HG03025 (cell line): ENCODE results near the gene RAB4B.
"Not testable (repeated sequence)": the region's sequence is repeated elsewhere in the genome, so short reads cannot be mapped to it uniquely, and the experiment has no call there.

Experiments
- ATAC-seq: cut with Tn5 transposase; IDR thresholded peaks from one replicate; pipeline ENCODE4 v1.9.1; 2021; ENCODE audit warnings: mild to moderate bottlenecking, moderate library complexity; ENCODE audit not compliant: unreplicated experiment, low FRiP score

RAB4B gene

GRCh38 chr19:40801426-40802299 is 23.6 kb downstream of the RAB4B start:
- no peak for ATAC-seq

- no peak for ATAC-seq
Measured at GRCh38 chr19:40802300-40803169, 24.5 kb downstream of the RAB4B start.

GRCh38 chr19:40803170-40803856 is 25.3 kb downstream of the RAB4B start:
- ATAC-seq: no peak

DNA sequence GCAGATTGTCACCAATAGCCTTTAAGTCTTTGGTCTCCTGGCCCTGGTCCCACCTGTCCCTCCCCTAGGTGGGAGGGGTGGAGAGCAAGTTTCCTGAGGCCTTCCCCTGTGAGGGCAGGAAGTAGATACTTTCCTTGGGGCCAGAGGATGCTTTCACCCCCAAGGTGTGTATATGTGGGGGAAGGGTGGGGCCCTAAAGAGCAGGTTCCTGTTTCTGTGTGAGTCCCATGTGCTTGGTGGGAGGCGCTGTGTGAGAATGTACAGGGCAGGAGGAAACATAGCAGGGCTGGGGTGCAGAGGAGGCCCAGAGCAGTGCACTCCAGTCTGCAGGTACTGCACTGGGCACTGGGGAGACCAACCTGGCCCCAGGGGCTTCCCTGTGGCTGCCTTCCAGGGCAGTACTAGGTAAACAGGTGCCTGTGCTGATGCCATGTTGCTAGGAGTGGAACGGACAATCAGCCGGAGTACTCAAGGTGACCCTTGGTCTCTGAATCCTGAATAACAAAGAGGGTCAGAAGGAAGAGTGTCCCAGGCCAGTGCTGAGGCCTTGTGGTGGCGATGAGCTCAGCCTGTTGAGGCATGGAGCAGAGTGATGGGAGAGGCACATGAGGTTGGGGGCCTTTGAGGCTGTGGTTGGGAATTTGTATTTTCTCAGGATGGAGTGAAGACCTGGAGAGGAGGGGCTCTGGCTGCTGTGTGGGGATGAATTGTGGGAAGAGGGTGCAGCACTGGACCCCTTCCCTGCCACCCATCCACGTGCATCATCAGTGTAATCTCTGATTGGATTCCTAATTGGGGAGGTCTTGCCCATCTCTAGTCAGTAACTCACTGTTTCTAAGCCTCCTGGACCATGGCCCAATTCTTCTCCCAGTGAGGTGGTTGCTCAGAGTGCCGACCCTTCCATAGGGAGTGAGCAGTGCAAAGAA is 26.1 kb downstream of the RAB4B start:
- ATAC-seq: no peak

DNA sequence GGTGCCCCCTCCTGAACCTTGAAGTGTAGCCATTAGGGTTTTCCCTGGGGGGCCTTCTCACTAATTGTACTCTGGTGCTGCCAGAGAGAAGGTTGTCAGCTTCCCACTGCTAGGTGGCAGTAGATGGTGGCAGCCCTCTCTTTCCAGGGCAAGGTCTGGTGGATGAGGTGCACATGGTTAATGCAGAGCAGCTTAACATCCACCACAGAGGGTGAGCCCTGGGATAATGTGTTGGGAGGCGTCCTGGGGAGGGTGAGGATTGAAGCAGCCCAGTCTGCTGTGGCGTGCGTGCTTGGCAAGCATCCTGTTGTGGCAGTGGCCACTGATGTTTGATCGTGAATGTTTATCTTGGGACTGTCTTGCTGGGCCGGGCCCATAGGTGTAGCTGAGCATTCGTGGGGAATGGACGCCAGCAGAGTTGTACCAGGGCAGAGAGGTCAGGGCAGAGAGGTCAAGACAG is 26.8 kb downstream of the RAB4B start:
- no peak for ATAC-seq

- ATAC-seq: no peak
Measured at GRCh38 chr19:40805258-40805868, 27.3 kb downstream of the RAB4B start.

DNA sequence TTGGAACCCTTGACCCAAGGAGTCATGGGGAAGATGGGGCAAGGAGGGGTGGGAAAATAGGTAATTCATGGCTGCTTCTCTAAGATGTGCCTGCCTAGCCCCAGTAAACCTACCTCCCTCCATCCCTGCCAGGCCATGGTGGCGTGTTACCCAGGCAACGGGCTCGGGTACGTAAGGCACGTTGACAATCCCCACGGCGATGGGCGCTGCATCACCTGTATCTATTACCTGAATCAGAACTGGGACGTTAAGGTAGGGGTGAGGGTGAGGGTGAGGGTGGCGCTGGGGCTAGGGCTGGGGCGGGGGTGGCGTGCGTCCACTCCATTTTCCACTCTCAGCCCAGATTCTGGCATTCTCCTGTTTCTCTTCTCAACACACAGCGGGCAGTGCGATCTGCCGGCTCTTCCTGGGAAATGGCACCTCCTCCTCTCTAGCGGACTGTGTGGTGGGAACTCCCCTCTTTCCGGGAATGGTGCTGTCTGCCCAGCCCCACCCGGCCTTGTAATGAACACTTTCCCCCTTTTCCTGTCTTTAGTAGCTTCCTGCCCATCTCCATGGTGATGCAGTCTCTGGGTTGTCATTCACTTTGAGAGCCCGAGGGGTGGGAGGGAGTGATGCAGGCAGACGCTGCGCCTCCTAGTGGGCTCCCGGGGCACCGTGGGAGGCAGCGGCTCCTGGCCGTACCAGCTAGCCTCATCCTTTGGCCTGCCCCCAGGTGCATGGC is 28.5 kb downstream of the RAB4B start:
- ATAC-seq: no peak

GRCh38 chr19:40807147-40808020 is 29.3 kb downstream of the RAB4B start:
- no peak for ATAC-seq

GRCh38 chr19:40808021-40808325 is 29.9 kb downstream of the RAB4B start:
- no peak for ATAC-seq

DNA sequence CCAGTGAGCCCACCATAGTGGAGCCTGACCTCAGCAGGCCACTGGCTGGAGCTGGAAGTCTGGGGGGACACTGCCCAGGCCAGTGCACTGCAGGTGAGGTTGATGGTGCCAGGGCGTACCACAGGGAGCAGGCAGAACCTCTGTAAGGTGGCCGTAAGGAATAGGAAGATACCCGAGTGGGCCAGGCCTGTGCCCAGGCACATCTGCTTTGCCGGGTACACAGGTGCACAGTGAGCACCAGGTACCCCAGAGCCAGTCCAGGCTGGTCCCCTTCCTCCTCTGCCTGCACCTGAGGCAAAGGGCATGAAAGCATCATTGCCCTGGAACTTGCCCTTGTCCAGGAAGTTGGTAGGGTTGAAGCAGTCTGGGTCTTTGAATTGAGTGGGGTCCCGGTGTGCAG is 30.4 kb downstream of the RAB4B start:
- ATAC-seq: no peak

DNA sequence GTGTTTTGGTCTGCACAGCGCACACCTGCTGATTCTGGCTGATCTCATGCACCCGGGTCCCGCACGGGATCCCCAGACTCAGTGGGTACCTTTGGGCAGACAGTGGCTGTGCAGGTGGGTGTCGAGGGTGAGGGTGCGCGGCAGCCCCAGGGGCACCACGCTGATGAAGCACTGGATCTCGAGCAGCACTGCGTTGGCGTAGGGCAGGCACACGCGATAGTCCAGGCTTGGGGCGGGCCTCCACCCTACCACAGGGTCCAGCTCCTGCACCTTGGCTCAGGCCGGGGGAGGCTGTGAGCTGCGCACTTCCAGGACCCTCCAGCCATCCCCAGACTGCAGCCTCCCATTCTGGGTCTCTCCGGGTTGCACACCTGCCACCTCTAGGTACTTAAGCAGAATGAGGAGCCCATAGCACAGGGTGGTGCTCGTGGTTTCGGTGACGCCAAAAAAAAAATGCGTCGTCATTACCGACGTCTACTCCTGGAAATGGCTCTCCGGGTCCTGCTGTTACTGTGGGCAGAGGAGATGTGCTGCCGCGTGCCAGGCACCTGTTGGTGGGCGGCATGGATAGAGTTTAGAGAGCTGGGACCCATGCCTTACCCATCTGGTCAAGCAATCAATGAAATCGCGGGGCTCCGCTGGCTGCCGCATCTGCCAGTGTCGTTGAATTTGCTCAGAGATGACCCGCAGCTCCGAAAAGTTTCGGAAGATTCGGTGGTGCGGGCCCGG is 31.5 kb downstream of the RAB4B start:
- no peak for ATAC-seq

DNA sequence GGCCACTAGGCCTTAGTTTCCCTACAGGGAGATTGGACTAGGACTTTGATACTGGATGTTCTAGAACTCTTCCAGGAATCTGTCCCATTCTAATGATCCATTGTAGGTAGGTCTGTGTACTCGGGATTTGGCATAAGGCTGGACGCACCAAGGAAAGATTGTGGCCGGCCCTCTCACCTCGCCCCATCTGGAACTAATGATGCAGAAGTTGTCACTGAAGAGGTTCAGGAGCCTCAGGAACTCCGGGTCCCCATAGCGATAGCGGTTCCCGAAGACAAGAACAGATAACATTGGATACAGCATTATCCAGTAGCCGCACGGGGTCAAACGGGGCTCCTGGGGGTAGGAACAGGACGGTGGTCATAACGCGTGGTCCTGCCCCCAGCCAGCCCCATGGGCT is 32.1 kb downstream of the RAB4B start:
- ATAC-seq: no peak

GRCh38 chr19:40810649-40811408 is 32.8 kb downstream of the RAB4B start:
- ATAC-seq: not testable (repeated sequence)

DNA sequence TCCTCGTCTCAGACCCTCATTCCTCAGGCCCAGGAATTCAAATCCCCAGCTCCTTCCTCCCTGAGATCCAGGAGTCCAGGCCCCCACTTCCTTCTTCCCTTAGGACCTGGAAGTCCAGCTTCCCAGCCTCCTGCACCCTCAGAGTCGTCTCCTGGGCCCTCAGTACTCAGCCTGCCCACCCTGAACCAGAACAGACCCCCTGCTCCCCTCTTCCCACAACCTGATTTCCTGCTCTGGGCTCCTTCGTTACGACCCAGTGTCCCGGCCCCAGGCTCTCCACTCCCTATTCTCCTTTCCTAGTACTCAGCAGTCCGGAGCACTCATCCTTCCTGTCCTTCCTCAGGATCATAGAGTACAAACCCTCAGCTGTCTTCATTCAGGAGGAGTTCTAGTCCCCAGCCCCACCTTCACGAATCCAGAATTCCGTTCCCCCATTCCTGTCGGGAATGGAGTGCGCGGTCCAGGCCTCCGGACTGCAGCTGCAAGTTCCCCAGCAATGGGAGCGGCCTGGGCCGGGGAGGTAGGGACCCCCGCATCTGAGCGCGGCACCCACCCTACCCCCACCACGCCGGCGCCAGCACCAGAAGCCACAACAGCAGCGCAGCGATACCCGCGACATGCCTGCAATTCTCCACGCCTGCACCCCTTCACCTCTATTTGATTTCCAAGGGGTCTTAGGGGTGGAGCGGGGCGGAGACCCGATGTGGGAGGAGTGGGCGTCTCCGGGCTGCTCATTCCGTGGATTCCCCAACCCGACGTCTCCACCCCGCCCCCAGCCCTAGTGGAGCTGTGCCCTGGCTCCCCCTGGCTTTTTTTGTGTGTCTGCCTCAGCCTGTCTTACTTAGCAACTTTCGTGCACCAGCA is 33.7 kb downstream of the RAB4B start:
- no peak for ATAC-seq

- not testable (repeated sequence) for ATAC-seq
Measured at GRCh38 chr19:40812571-40812970, 34.5 kb downstream of the RAB4B start.

- ATAC-seq: no peak
Measured at GRCh38 chr19:40813182-40813581, 35.1 kb downstream of the RAB4B start.
